Lower lobe of right lung (tissue), 2 donors: Measurements from ENCODE around the gene AKAP11. TPM values are rescaled to one million over a fixed set of nuclear protein-coding genes. Genes with fewer than 3 reads are reported as not detected.

ENCODE experiments used
- ATAC-seq, 2 donors: fragments of 200-7000 bp; cut with Tn5 transposase; one replicate each; pipeline ENCODE4 v1.9.1; 2020 to 2022; ENCODE audit warnings: mild to moderate bottlenecking in 2 of 2, moderate library complexity in 2 of 2
- DNase-seq: peaks from one replicate; pipeline ENCODE4 v3.0.0-alpha.2; 2020
- H3K27ac ChIP-seq: fragments of 200-600 bp; one replicate; pipeline ENCODE4 v1.8.0; 2022
- H3K27me3 ChIP-seq: fragments of 200-600 bp; one replicate; pipeline ENCODE4 v1.8.0; 2022; ENCODE audit warnings: low read depth
- H3K36me3 ChIP-seq: fragments of 200-600 bp; one replicate; pipeline ENCODE4 v1.8.0; 2022; ENCODE audit warnings: mild to moderate bottlenecking
- H3K4me1 ChIP-seq: fragments of 200-600 bp; one replicate; pipeline ENCODE4 v1.8.0; 2022
- H3K4me3 ChIP-seq: fragments of 200-600 bp; one replicate; pipeline ENCODE4 v1.8.0; 2022; ENCODE audit warnings: mild to moderate bottlenecking
- H3K9me3 ChIP-seq: fragments of 200-600 bp; one replicate; pipeline ENCODE4 v1.8.0; 2022
- intact Hi-C: fragments of 100-400 bp; cut with DNase I; formaldehyde crosslinking; loops from one replicate; pipeline ENCODE4 v1.11.0; 2022
- total RNA-seq: library from RNA; stranded (reverse); fragmentation: NEBNext Ultra II Directional; extraction: Animal tissue kit (Norgen Biotek cat#: 25700); gene quantifications from one replicate; pipeline ENCODE4 v1.2.1, GENCODE V29; 2021
- TF ChIP-seq, protein P1 (sequence below): fragments of 200-600 bp; IDR thresholded peaks from one replicate; pipeline ENCODE4 v1.8.0; 2022; ENCODE audit warnings: antibody characterized with exemption, mild to moderate bottlenecking
- donor health status: DM: no; HTN: yes; CAD: no; lungs with severe emphysema.

AKAP11 gene
- total RNA-seq, 1 donor from 2014 or later, result 34.5 TPM

DNA sequence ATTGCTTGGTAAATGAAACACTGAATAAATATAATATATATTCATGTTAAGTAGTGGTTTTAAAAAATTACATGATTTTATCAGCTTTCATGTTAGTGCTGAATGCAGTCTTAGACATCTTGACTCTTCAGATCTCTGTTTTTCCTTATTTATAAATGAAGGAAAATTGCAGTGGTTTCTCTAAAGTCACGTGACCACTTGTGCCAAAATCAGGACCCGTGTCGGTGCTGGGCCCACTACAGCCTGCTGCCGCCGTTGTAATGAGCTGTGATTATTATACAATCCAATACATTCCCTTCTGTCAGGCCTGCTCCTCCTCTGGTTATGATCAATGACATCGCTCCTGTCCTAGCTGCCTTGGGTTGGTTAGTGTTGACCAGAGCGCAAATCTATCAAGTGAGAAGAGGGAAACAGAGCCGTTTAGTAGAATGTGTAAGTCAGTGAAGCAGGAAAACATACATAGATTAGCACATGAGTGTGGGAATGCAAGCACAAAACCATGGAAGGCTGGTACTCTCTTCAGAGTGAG, 88.2 kb downstream of the AKAP11 start:
- H3K36me3 ChIP-seq, result no peaks in the 10 kb centered on the region
- DNase-seq (no peak), ATAC-seq (no peak)
- H3K4me1 ChIP-seq, result no peaks in the 10 kb centered on the region
- no peak overlapping the region for H3K27ac ChIP-seq
- H3K27me3 ChIP-seq, result no peaks in the 10 kb centered on the region
- TF ChIP-seq, protein P1, sequence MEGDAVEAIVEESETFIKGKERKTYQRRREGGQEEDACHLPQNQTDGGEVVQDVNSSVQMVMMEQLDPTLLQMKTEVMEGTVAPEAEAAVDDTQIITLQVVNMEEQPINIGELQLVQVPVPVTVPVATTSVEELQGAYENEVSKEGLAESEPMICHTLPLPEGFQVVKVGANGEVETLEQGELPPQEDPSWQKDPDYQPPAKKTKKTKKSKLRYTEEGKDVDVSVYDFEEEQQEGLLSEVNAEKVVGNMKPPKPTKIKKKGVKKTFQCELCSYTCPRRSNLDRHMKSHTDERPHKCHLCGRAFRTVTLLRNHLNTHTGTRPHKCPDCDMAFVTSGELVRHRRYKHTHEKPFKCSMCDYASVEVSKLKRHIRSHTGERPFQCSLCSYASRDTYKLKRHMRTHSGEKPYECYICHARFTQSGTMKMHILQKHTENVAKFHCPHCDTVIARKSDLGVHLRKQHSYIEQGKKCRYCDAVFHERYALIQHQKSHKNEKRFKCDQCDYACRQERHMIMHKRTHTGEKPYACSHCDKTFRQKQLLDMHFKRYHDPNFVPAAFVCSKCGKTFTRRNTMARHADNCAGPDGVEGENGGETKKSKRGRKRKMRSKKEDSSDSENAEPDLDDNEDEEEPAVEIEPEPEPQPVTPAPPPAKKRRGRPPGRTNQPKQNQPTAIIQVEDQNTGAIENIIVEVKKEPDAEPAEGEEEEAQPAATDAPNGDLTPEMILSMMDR, result no peak
- H3K4me3 ChIP-seq, result no peak overlapping the region
- intact Hi-C loops, result no loop called here
- H3K9me3 ChIP-seq, result no peaks in the 10 kb centered on the region

DNA sequence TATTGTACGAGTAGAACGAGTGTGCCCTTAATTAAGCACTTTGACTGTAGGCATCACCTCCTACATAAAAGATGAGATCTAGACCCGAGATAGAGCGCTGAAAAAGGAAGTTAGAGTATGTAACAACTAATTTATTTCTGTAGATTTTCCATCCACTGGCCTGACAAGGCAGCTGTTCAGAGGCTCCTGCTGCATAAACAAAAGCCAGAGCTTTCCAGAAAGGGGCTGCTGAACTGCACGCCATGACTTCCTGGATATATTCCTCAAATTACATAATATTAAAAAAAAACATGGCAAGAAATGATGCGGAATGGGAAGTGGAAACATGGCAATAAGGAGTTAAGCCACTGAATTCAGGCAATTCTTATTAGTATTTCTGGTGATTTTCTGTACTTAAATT, 89.7 kb downstream of the AKAP11 start:
- Histone ChIP-seq H3K27me3 (no peaks in the 10 kb centered on the region), H3K9me3 (no peaks in the 10 kb centered on the region), H3K36me3 (no peaks in the 10 kb centered on the region), H3K4me3 (no peak overlapping the region), H3K4me1 (no peaks in the 10 kb centered on the region), H3K27ac (no peak overlapping the region)
- ATAC-seq (no peak), DNase-seq (no peak)
- TF ChIP-seq, protein P1, result no peak
- intact Hi-C loops, result no loop called here

DNA sequence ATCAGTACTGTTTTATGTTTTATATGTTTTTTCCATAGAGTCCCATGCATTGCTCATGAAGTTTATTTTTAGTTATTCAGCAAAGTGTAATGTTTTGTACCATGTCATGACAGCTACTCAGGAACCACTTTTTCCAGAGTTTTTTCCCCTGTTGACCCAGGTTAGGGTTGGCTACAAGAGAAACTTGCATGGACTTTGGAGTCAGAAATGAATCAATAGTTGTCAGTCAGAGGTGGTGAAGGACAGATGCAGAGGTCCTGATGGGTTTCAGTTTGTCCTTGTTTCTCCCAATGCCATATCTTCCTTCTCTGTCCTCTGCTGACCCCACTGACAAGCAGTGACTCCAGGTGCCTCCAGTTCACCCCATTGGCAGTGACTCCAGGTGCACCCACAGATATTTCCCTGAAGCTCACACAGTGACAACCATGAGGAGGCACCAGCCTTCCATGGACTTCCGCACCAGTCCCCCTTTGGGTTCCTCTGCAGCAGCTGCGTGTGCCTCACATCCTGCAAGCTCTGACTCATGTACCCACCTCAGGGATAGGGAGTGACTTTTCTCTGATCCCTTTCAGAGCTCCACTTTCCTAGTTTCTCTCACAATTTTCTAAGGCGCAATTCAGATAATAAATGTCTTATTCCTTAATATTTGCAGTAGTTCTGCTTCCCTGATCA, 92.1 kb downstream of the AKAP11 start:
- H3K9me3 ChIP-seq, result no peaks in the 10 kb centered on the region
- TF ChIP-seq, protein P1, result no peak
- no peak overlapping the region for H3K27ac ChIP-seq
- no peaks in the 10 kb centered on the region for H3K4me1 ChIP-seq
- intact Hi-C loops, result no loop called here
- no peaks in the 10 kb centered on the region for H3K36me3 ChIP-seq
- H3K4me3 ChIP-seq, result no peak overlapping the region
- ATAC-seq, result no peak
- DNase-seq, result no peak
- H3K27me3 ChIP-seq, result no peaks in the 10 kb centered on the region

DNA sequence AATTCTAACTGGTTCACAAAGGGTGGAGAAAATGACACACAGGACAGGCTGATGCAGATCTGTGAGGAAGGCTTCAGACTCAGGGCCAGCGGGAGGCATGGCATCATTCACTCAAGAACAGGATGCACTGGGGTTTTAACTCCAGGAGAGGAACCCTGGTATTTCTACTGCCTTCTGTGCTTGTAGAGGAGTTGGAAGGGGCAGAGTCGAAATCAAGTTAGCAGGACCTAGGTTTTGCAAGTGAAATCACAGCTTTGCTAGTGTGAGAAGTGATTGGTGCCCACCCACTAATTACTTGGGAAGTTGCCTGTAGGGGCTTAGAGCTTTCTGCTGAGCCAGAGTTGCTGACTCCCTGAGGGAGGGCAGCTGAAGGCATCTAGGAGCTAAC, 92.7 kb downstream of the AKAP11 start:
- no peaks in the 10 kb centered on the region for H3K4me1 ChIP-seq
- TF ChIP-seq, protein P1, result no peak

DNA sequence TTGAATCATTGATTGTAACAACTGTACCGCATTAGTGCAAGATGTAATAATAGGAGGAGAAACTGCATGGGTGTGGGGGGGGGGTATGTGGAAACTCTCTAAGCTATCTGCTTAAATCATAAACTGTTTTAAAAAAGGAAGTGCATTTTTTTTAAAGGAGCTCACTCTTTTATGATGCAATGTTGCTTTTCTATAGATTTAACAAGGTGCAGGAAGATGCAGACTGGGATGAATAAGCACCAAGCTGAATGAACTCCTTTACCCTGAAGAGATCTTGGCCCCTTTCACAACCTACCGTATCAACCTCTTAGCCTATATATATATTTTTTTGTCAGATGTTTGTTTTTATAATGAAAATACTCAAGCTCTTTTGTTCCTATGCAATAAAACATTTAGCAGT, 95.9 kb downstream of the AKAP11 start:
- no peaks in the 10 kb centered on the region for H3K27me3 ChIP-seq
- no peak overlapping the region for H3K4me3 ChIP-seq
- no peaks in the 10 kb centered on the region for H3K36me3 ChIP-seq
- no peak for DNase-seq
- no peaks in the 10 kb centered on the region for H3K4me1 ChIP-seq
- intact Hi-C loops, result no loop called here
- ATAC-seq, result no peak
- TF ChIP-seq, protein P1, result no peak
- H3K27ac ChIP-seq, result no peak overlapping the region
- no peaks in the 10 kb centered on the region for H3K9me3 ChIP-seq

More for the DNA sequence above, 92.7 kb downstream of the AKAP11 start:
- Histone ChIP-seq H3K36me3 (no peaks in the 10 kb centered on the region), H3K27ac (no peak overlapping the region), H3K27me3 (no peaks in the 10 kb centered on the region), H3K9me3 (no peaks in the 10 kb centered on the region), H3K4me3 (no peak overlapping the region)
- no peak for DNase-seq
- ATAC-seq, result no peak
- intact Hi-C loops, result no loop called here
